Testis (tissue), 3 donors: ENCODE measurements around the gene DNAJC3. TPM values are rescaled to one million over a fixed set of nuclear protein-coding genes. Genes with fewer than 3 reads are reported as not detected.
A peak's percentile ranks its signal among the peaks of the same experiment; 100 is the strongest.

Experiments used
- DNase-seq: peaks from one replicate; pipeline ENCODE4 v3.0.0-alpha.2; 2019
- H3K27ac ChIP-seq, 2 donors: fragments of 200-600 bp; sonication (generic); one replicate each; pipeline ENCODE4 v1.5.1; 2019
- H3K27me3 ChIP-seq: fragments of 200-600 bp; sonication (generic); one replicate; pipeline ENCODE4 v1.5.1; 2019
- H3K36me3 ChIP-seq: fragments of 200-600 bp; sonication (generic); one replicate; pipeline ENCODE4 v1.5.1; 2017; ENCODE audit warnings: low read depth; ENCODE audit errors: missing control alignments
- H3K4me1 ChIP-seq: fragments of 200-600 bp; sonication (generic); one replicate; pipeline ENCODE4 v1.5.1; 2019
- H3K4me3 ChIP-seq, 2 donors: fragments of 200-600 bp; sonication (generic); one replicate each; pipeline ENCODE4 v1.5.1; 2017 to 2019
- H3K9me3 ChIP-seq: fragments of 200-600 bp; sonication (generic); one replicate; pipeline ENCODE4 v1.5.1; 2017
- POLR2A ChIP-seq: fragments of 450-650 bp; IDR thresholded peaks from one replicate; pipeline ENCODE4 v1.6.1; 2017; ENCODE audit warnings: antibody characterized with exemption, mild to moderate bottlenecking, moderate library complexity
- WGBS, 2 donors: methylation state at CpG; one replicate each; pipeline ENCODE4 v1.1.5; 2018; 5-methylcytosine and 5-hydroxymethylcytosine counted together
- intact Hi-C: fragments of 100-400 bp; cut with DNase I; formaldehyde crosslinking; loops from one replicate; pipeline ENCODE4 v1.15.1; 2023; ENCODE audit warnings: low total_unique reads
- polyA plus RNA-seq: library from polyadenylated mRNA; stranded (reverse); fragments of 350-450 nt; fragmentation: Illumina TruSeq; extraction: RNeasy Lipid Tissue Mini Kit (QIAGEN cat#74804); gene quantifications from one replicate; pipeline ENCODE4 v1.2.3, GENCODE V29; 2014; ENCODE audit warnings: low read depth, low replicate concordance; ENCODE audit not compliant: insufficient read depth
- total RNA-seq, 2 donors: library from RNA; depleted of rRNA; stranded (reverse); fragments of >200 nt; gene quantifications; one replicate each; pipeline ENCODE4 v1.2.3, GENCODE V29; 2016
- TF ChIP-seq, protein P1 (sequence below), 3 experiments: fragments of 450-650 bp in 2 of 3; fragments of 200-600 bp in 1 of 3; sonication (generic) in 1 of 3; IDR thresholded peaks; one replicate each; pipeline ENCODE4 v1.5.1; 2016 to 2019; ENCODE audit warnings: antibody characterized with exemption in 3 of 3, mild to moderate bottlenecking in 2 of 3, moderate library complexity in 1 of 3

DNAJC3 gene
- total and polyA plus RNA-seq, 3 donors from 2014 or later, result 18.2 to 39.4 (median 26.0) TPM

DNA sequence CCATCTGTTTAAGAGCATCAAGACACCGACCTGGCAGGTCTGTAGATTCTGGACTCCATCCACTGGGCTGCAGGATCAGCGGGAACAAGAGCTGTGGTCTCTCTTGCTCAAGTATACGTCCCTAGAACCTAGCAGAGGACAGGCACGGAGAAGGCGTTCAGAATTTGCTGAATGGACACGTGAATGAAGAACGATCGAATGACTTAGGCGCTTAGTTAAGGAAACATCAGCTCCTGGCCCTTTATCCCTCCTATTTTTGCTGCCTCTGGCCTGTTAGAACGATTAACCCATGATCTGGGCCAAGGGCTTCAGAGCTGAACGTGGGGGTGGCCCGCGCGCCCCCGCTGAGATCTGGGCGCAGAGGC lies 33.4 kb upstream of the DNAJC3 start:
- WGBS, 2 donors, result 3 to 8% methylated on average over 16 of the region's 16 CpGs
- Histone ChIP-seq H3K27ac (peak overlapping the region; percentile 79 to 82), H3K4me1 (peaks cover 4% of the 10 kb centered on the region), H3K9me3 (no peaks in the 10 kb centered on the region), H3K4me3 (peak overlapping the region; percentile 63 to 81), H3K36me3 (no peaks in the 10 kb centered on the region), H3K27me3 (no peaks in the 10 kb centered on the region)
- peak; percentile 19 for DNase-seq
- TF ChIP-seq, protein P1, sequence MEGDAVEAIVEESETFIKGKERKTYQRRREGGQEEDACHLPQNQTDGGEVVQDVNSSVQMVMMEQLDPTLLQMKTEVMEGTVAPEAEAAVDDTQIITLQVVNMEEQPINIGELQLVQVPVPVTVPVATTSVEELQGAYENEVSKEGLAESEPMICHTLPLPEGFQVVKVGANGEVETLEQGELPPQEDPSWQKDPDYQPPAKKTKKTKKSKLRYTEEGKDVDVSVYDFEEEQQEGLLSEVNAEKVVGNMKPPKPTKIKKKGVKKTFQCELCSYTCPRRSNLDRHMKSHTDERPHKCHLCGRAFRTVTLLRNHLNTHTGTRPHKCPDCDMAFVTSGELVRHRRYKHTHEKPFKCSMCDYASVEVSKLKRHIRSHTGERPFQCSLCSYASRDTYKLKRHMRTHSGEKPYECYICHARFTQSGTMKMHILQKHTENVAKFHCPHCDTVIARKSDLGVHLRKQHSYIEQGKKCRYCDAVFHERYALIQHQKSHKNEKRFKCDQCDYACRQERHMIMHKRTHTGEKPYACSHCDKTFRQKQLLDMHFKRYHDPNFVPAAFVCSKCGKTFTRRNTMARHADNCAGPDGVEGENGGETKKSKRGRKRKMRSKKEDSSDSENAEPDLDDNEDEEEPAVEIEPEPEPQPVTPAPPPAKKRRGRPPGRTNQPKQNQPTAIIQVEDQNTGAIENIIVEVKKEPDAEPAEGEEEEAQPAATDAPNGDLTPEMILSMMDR (IDR thresholded peaks at IDR 0.05), result no peak
- TF ChIP-seq POLR2A, result no peak
- intact Hi-C loops, result no loop called here

DNA sequence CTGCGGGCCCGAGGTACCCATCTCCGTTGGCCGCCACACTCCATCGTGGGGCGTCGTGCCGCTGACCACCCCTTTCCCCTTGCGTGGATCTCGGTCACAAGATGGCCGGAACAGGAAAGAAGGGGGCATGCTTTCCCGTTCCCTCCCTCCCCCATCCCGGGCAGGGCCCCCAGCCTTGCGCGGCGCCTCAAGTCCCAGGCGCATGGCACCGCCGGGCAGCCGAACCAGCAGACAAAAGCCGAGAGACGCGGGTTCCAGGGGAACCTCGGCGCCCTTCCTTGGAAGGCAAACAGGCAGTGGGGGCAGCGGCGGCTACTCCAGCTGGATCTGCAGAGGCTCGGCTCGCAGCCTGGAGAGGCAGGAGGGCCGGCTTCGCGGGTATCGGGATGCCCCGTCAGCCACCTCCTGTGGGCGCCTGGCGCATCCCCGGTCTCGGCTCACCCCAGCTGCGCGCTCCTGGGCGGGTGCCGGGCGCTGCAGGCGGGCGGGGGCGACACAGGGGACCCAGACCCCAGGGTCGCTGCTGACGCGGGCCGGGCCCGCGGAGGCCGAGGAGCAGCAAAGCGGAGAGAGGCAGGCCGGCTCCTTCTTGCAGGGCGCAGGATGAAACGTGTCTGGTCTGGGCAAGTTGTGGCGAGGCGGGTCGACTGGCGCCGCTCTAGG lies 32.9 kb upstream of the DNAJC3 start:
- 0 to 1% methylated on average over 21 to 50 of the region's 62 CpGs for WGBS, 2 donors
- peak; percentile 27 for DNase-seq
- Histone ChIP-seq H3K27me3 (no peaks in the 10 kb centered on the region), H3K4me1 (peaks cover 4% of the 10 kb centered on the region), H3K27ac (peak overlapping the region; percentile 79 to 82), H3K4me3 (peak overlapping the region; percentile 63 to 81), H3K36me3 (no peaks in the 10 kb centered on the region), H3K9me3 (no peaks in the 10 kb centered on the region)
- TF ChIP-seq, protein P1 (IDR thresholded peaks at IDR 0.05), result no peak
- no peak for TF ChIP-seq POLR2A
- intact Hi-C loops, result no loop called here

DNA sequence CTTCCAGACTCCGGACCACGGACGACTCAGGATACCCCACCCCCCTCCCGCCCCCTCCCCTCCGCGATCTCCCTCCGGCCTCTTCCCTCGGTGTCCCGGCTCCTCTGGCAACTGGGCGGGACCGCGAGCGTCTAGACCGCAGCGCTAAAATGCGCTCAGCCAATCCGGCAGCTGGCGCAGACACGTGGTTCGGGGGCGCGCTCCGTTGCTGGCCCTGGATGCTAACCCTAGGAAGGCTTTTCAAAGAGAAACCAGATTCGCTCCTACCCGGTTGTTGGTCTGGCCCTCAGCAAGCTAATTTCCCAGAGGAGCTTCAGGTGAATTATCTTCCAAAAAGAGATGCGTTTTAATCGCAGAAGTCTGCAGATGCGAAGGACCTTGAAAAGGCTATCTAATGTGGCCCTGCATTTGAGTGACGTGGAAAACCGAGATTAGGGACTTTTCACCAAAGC lies 32.3 kb upstream of the DNAJC3 start, which contains the start of gene DZIP1:
DZIP1 (minus strand) TSS at position 106 of the 452 bp plus-strand sequence. CDS start 2,677 bp downstream, outside the sequence.
- no peak for TF ChIP-seq POLR2A
- TF ChIP-seq, protein P1 (IDR thresholded peaks at IDR 0.05), result no peak
- WGBS, 2 donors, result 1 to 7% methylated on average over 6 to 28 of the region's 30 CpGs
- DNase-seq, result peak; percentile 83
- Histone ChIP-seq H3K27ac (peak within 1 kb of the TSS; percentile 79 to 82), H3K27me3 (no peaks in the 10 kb centered on the region), H3K4me3 (peak within 1 kb of the TSS; percentile 63 to 81), H3K36me3 (no peaks in the 10 kb centered on the region), H3K4me1 (peaks cover 4% of the 10 kb centered on the region), H3K9me3 (no peaks in the 10 kb centered on the region)
- intact Hi-C loops, result no loop called here

DNA sequence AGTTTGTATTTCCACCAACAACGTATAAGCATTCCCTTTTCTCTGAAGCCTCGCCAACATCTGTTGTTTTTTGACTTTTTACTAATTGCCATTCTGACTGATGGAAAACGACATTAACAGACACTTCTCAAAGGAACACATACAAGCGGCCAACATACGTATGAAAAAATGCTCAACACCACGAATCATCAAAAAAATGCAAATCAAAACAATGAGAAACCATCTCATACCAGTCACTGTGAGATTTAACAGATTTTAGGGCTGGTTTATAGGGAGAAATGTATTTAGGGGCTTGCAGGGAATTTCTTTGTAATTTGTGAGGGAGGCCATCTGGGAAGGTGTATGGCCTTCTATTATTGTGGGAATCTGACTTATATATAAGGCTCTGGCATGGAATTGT lies 29.6 kb upstream of the DNAJC3 start:
- intact Hi-C loops, result no loop called here
- Histone ChIP-seq H3K27ac (no peak overlapping the region), H3K4me1 (peaks cover 4% of the 10 kb centered on the region), H3K27me3 (no peaks in the 10 kb centered on the region), H3K4me3 (no peak overlapping the region), H3K36me3 (no peaks in the 10 kb centered on the region), H3K9me3 (no peaks in the 10 kb centered on the region)
- 81 to 82% methylated on average over 6 of the region's 6 CpGs for WGBS, 2 donors
- TF ChIP-seq, protein P1 (IDR thresholded peaks at IDR 0.05), result no peak
- TF ChIP-seq POLR2A, result no peak
- DNase-seq, result no peak

DNA sequence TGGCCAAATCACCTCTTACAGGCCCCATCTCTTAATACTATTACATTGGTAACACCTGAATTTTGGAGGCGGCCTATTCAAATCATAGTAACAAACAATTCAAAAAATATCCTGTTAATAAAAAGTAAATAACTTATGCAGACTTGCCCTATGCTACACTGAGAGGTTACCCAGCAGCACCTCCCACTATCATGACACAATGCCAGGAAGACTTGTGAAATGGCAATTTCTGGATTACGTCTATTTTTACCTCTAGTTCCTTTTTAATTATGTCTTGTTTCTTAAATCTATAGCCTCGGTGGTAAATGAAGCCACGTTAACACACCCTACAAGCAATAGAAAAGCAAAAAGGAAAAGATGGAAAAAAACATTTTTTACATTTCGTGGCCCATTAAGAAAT lies 26.2 kb upstream of the DNAJC3 start:
- TF ChIP-seq POLR2A, result no peak
- TF ChIP-seq, protein P1 (IDR thresholded peaks at IDR 0.05), result no peak
- Histone ChIP-seq H3K36me3 (no peaks in the 10 kb centered on the region), H3K27ac (no peak overlapping the region), H3K9me3 (no peaks in the 10 kb centered on the region), H3K4me3 (no peak overlapping the region), H3K27me3 (no peaks in the 10 kb centered on the region), H3K4me1 (no peaks in the 10 kb centered on the region)
- intact Hi-C loops, result no loop called here
- WGBS, 2 donors, result 88 to 94% methylated on average over 5 of the region's 5 CpGs
- no peak for DNase-seq
